ENCODE measurements around the gene H6PD.
"Not testable (repeated sequence)": the region's sequence is repeated elsewhere in the genome, so short reads cannot be mapped to it uniquely, and the experiment has no call there.

The H6PD gene

GRCh38 chr1:9298282-9298681 is 63.7 kb downstream of the H6PD start:
- TF ChIP-seq CTCF (conservative IDR thresholded peaks at IDR 0.05), result no peak
- H3K27ac ChIP-seq, result no peak overlapping the region

GRCh38 chr1:9299571-9300541 is 65.3 kb downstream of the H6PD start:
- not testable (repeated sequence) for H3K27ac ChIP-seq

- H3K27ac ChIP-seq, result no peak overlapping the region
- no peak for TF ChIP-seq CTCF (conservative IDR thresholded peaks at IDR 0.05)
Measured at GRCh38 chr1:9300573-9300972, 66.0 kb downstream of the H6PD start.

GRCh38 chr1:9302745-9303524 is 68.4 kb downstream of the H6PD start:
- TF ChIP-seq CTCF (conservative IDR thresholded peaks at IDR 0.05), result no peak

GRCh38 chr1:9303916-9304315 is 69.3 kb downstream of the H6PD start:
- no peak overlapping the region for H3K27ac ChIP-seq
- no peak for TF ChIP-seq CTCF (conservative IDR thresholded peaks at IDR 0.05)

More at GRCh38 chr1:9302745-9303524, 68.4 kb downstream of the H6PD start:
- no peak overlapping the region for H3K27ac ChIP-seq

- no peak overlapping the region for H3K27ac ChIP-seq
- TF ChIP-seq CTCF (conservative IDR thresholded peaks at IDR 0.05), result no peak
Measured at GRCh38 chr1:9305216-9305615, 70.6 kb downstream of the H6PD start.

- TF ChIP-seq CTCF (conservative IDR thresholded peaks at IDR 0.05), result no peak
- H3K27ac ChIP-seq, result no peak overlapping the region
Measured at GRCh38 chr1:9306006-9306405, 71.4 kb downstream of the H6PD start.

All from VCaP (cell line).